K562 (cell line): Measurements from ENCODE around the gene EIF3K. TPM values are rescaled to one million over a fixed set of nuclear protein-coding genes. Genes with fewer than 3 reads are reported as not detected.

Source experiments
- ATAC-seq: fragments of 200-7000 bp; cut with Tn5 transposase; 3 replicates; pipeline ENCODE4 v1.9.1; 2020; ENCODE audit warnings: moderate library complexity
- BruUV-seq: library from RNA; stranded (reverse); fragments of 400-500 nt; replicated peaks from 2 replicates; lab custom pipeline; 2021; lab: Mats Ljungman, UMichigan
- CTCF ChIA-PET: fragments of 300-600 bp; formaldehyde crosslinking; extraction: SDS; loops from one replicate; lab custom pipeline; 2021; ENCODE audit warnings: low intra/inter-chr PET ratio; lab: Yijun Ruan, JAX
- POLR2A ChIA-PET: fragments of 300-600, 350-650 bp; sonication (Branson Sonifier 250); formaldehyde crosslinking; extraction: SDS; loops from one replicate; lab custom pipeline; 2021; ENCODE audit warnings: antibody characterized with exemption, inconsistent platforms; lab: Yijun Ruan, JAX
- DNase-seq, 4 experiments: peaks; one replicate each; pipeline versions ENCODE4 v3.0.0 to v3.0.0-alpha.2; 2011 to 2018; ENCODE audit warnings: low spot score in 3 of 4, mixed read lengths in 3 of 4; ENCODE audit errors: extremely low read depth in 1 of 4
- FAIRE-seq: peaks from 2 replicates; lab custom pipeline; 2011; peaks lifted over from hg19 to GRCh38; lab: Jason Lieb, UNC
- H2AFZ ChIP-seq: 2 replicates; pipeline ENCODE4 v1.6.0; 2011; ENCODE audit warnings: low read depth, low read length, control low read depth, inconsistent platforms
- H3K27ac ChIP-seq: fragments of 200-600 bp; 3 replicates; pipeline ENCODE4 v1.8.0; 2011; ENCODE audit warnings: low read depth, mild to moderate bottlenecking, control low read depth, inconsistent platforms, low read length, moderate library complexity, mixed read lengths; ENCODE audit errors: extremely low read depth
- H3K27me3 ChIP-seq, 2 experiments: fragments of 300-600 bp in 1 of 2; 2 replicates in 1 of 2; 3 replicates in 1 of 2; pipeline versions ENCODE4 v1.6.0 to v1.8.0; 2011; ENCODE audit warnings: inconsistent platforms in 2 of 2, low read length in 2 of 2, mild to moderate bottlenecking in 1 of 2, mixed read lengths in 1 of 2, moderate library complexity in 1 of 2; ENCODE audit not compliant: control insufficient read depth in 2 of 2, insufficient read depth in 2 of 2
- H3K36me3 ChIP-seq: fragments of 300-600 bp; 3 replicates; pipeline ENCODE4 v1.8.0; 2011; ENCODE audit warnings: mild to moderate bottlenecking, low read length, inconsistent platforms; ENCODE audit not compliant: control insufficient read depth, insufficient read depth
- H3K4me1 ChIP-seq, 2 experiments: fragments of 200-600 bp in 1 of 2; replicated peaks in 1 of 2; 2 replicates in 1 of 2; 3 replicates in 1 of 2; pipeline versions ENCODE4 v1.5.1 to v1.8.0; 2011; ENCODE audit warnings: inconsistent platforms in 2 of 2, low read length in 2 of 2, mild to moderate bottlenecking in 1 of 2, mixed read lengths in 1 of 2, moderate library complexity in 1 of 2; ENCODE audit not compliant: control insufficient read depth in 2 of 2, insufficient read depth in 2 of 2
- H3K4me2 ChIP-seq: 2 replicates; pipeline ENCODE4 v1.6.1; 2011; ENCODE audit warnings: low read length, control low read depth, inconsistent platforms, mixed read lengths; ENCODE audit not compliant: insufficient read depth
- H3K4me3 ChIP-seq: fragments of 200-600 bp; sonication (generic), shearing (Covaris generic); 2 replicates; pipeline ENCODE4 v1.5.1; 2016; ENCODE audit warnings: control low read depth, inconsistent platforms
- H3K79me2 ChIP-seq: fragments of 200-600 bp; 3 replicates; pipeline ENCODE4 v1.8.0; 2011; ENCODE audit warnings: low read length, inconsistent platforms; ENCODE audit not compliant: control insufficient read depth, insufficient read depth
- H3K9ac ChIP-seq, 2 experiments: 2 replicates each; pipeline versions ENCODE4 v1.6.0 to v1.6.1; 2011; ENCODE audit warnings: low read depth in 2 of 2, low read length in 2 of 2, control low read depth in 1 of 2, inconsistent platforms in 1 of 2, mild to moderate bottlenecking in 1 of 2, mixed read lengths in 1 of 2; ENCODE audit not compliant: insufficient read depth in 1 of 2
- H3K9me1 ChIP-seq: one replicate; pipeline ENCODE4 v1.6.0; 2011; ENCODE audit warnings: inconsistent platforms, mild to moderate bottlenecking, low read length, moderate library complexity; ENCODE audit not compliant: control insufficient read depth, insufficient read depth
- H3K9me3 ChIP-seq: replicated peaks from 2 replicates; pipeline ENCODE4 v1.5.1; 2011; ENCODE audit warnings: low read depth, low read length, inconsistent platforms; ENCODE audit not compliant: control insufficient read depth, insufficient read depth
- H4K20me1 ChIP-seq: replicated peaks from 2 replicates; pipeline ENCODE4 v1.6.1; 2011; ENCODE audit warnings: low read length, inconsistent platforms, mixed read lengths; ENCODE audit not compliant: control insufficient read depth, insufficient read depth
- GTF3C2 ChIP-seq: IDR thresholded peaks from 3 replicates; pipeline ENCODE4 v1.6.1; 2011; ENCODE audit warnings: borderline replicate concordance, mild to moderate bottlenecking, moderate library complexity; ENCODE audit not compliant: insufficient read length; ENCODE audit errors: extremely low read depth
- MTA2 ChIP-seq: fragments of 450-650 bp; IDR thresholded peaks from 2 replicates; pipeline ENCODE4 v1.6.1; 2016; ENCODE audit warnings: low read depth
- NR1H2 ChIP-seq: sonication (generic); formaldehyde crosslinking; IDR thresholded peaks from 2 replicates; pipeline ENCODE4 v1.4.0; 2020; ENCODE audit warnings: mild to moderate bottlenecking, missing genetic modification reagents
- NR2F6 ChIP-seq: fragments of 450-650 bp; formaldehyde crosslinking; IDR thresholded peaks from 2 replicates; pipeline ENCODE4 v1.4.0; 2020; ENCODE audit warnings: mild to moderate bottlenecking
- POLR2H ChIP-seq: IDR thresholded peaks from 2 replicates; pipeline ENCODE4 v1.6.1; 2016; ENCODE audit warnings: missing genetic modification characterization, low read depth, mild to moderate bottlenecking, control low read depth, missing compliant biosample characterization, moderate library complexity
- TEAD4 ChIP-seq, 2 experiments: sonication (generic) in 1 of 2; formaldehyde crosslinking in 1 of 2; IDR thresholded peaks; 2 replicates each; pipeline versions ENCODE4 v1.6.1 to v1.8.0; 2012 to 2022; ENCODE audit warnings: borderline replicate concordance in 1 of 2, inconsistent platforms in 1 of 2, low read length in 1 of 2, mild to moderate bottlenecking in 1 of 2, missing genetic modification reagents in 1 of 2
- ZBED1 ChIP-seq: IDR thresholded peaks from 2 replicates; pipeline ENCODE4 v1.6.1; 2014
- WGBS: fragments of 100-300 bp; shearing (Covaris generic); methylation state at CpG from one replicate; pipeline ENCODE4 v1.1.6; 2016; ENCODE audit warnings: low coverage, mixed read lengths; ENCODE audit not compliant: insufficient coverage; ENCODE audit errors: missing lambda C conversion rate; 5-methylcytosine and 5-hydroxymethylcytosine counted together
- in situ Hi-C: fragments of 300-500 bp; cut with MboI; formaldehyde crosslinking; loops from 4 replicates; pipeline ENCODE4 v1.15.0; 2018; ENCODE audit warnings: inconsistent platforms, mixed read lengths
- intact Hi-C: fragments of 100-400 bp; cut with micrococcal nuclease; formaldehyde crosslinking; loops from 2 replicates; pipeline ENCODE4 v1.14.2; 2022
- polyA plus RNA-seq, 8 experiments: library from polyadenylated mRNA; depleted of rRNA in 4 of 8; stranded (reverse) in 5 of 8; unstranded in 3 of 8; fragments of >200 nt; fragmentation: Nextera tagmentation in 2 of 8; fragmentation: Illumina TruSeq in 1 of 8; extraction: Ambion mirVana in 2 of 8; extraction: Trizol in 1 of 8; gene quantifications; 2 replicates each; pipeline versions ENCODE4 v1.2.1 to v1.2.3, GENCODE V29; 2011 to 2014; ENCODE audit warnings: inconsistent platforms in 1 of 8, missing spikeins in 1 of 8
- total RNA-seq, 7 experiments: library from RNA; depleted of rRNA in 6 of 7; stranded (reverse); fragments of >200 nt in 6 of 7; fragmentation: Illumina TruSeq in 2 of 7; extraction: Trizol in 2 of 7; gene quantifications; 2 replicates each; pipeline versions ENCODE4 v1.2.1 to v1.2.3, GENCODE V29; 2011 to 2021; ENCODE audit warnings: low replicate concordance in 1 of 7
- TF ChIP-seq, protein P1 (sequence below): fragments of 250-450 bp; sonication (Bioruptor Pico); IDR thresholded peaks from 2 replicates; pipeline ENCODE4 v1.4.0; 2020

EIF3K gene
- total and polyA plus RNA-seq, 9 of the 15 experiments (the other 6 are each of a cell fraction or from before 2014, with no cell fraction given) = 387 to 1,827 (median 733) TPM

DNA sequence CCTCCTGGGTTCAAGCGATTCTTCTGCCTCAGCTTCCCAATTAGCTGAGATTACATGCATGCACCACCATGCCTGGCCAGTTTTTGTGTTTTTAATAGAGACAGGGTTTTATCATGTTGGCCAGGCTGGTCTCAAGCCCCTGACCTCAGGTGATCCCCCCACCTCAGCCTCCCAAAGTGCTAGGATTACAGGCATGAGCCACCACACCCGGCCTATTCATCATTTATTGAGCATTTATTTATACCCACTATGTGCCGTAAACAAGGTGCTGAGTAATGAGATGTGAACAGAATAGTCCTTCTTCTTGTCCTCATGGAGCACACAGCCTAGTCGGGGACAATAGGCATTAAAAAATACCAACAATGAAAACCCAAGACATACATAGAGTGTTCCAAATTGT, 54.0 kb downstream of the EIF3K start:
- FAIRE-seq = no peak
- no peak overlapping the region for H2AFZ ChIP-seq
- no peaks in the 10 kb centered on the region for H3K27me3 ChIP-seq
- no peak overlapping the region for H3K27ac ChIP-seq
- H3K4me2 ChIP-seq = no peak overlapping the region
- H3K4me3 ChIP-seq = no peak overlapping the region
- no peak overlapping the region for H3K9ac ChIP-seq
- ChIA-PET CTCF (no interaction called here), POLR2A (no interaction called here)
- in situ Hi-C loops (no loop called here), intact Hi-C loops (no loop called here)
- H3K9me3 ChIP-seq = no peaks in the 10 kb centered on the region
- no TSS peak for BruUV-seq
- H3K4me1 ChIP-seq = peaks cover 57 to 75% of the 10 kb centered on the region in 2 experiments
- no peak for ATAC-seq
- 58% methylated on average over 4 of the region's 4 CpGs for WGBS
- H3K36me3 ChIP-seq = peaks cover 45% of the 10 kb centered on the region
- no peaks in the 10 kb centered on the region for H3K9me1 ChIP-seq
- H3K79me2 ChIP-seq = peaks cover 89% of the 10 kb centered on the region
- no peak for TF ChIP-seq GTF3C2
- no peak for TF ChIP-seq NR2F6 (CRISPR knock-in tag)
- TF ChIP-seq ZBED1 = no peak
- TF ChIP-seq, protein P1, sequence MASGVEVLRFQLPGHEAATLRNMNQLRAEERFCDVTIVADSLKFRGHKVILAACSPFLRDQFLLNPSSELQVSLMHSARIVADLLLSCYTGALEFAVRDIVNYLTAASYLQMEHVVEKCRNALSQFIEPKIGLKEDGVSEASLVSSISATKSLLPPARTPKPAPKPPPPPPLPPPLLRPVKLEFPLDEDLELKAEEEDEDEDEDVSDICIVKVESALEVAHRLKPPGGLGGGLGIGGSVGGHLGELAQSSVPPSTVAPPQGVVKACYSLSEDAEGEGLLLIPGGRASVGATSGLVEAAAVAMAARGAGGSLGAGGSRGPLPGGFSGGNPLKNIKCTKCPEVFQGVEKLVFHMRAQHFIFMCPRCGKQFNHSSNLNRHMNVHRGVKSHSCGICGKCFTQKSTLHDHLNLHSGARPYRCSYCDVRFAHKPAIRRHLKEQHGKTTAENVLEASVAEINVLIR (CRISPR knock-in tag) = no peak
- TF ChIP-seq NR1H2 (CRISPR knock-in tag) = no peak
- no peak for TF ChIP-seq TEAD4 (IDR thresholded peaks at IDR 0.05; ENCODE audit: low read length)
- no peak for TF ChIP-seq TEAD4 (CRISPR knock-in tag; IDR thresholded peaks at IDR 0.05; ENCODE audit: borderline replicate concordance)
- TF ChIP-seq POLR2H = no peak
- no peak for TF ChIP-seq MTA2
- no peak for DNase-seq
- peaks cover 5% of the 10 kb centered on the region; the same call in 1 of the 2 replicates for H4K20me1 ChIP-seq
